ENCODE data around the gene STAB2.
"Not testable (repeated sequence)": the region's sequence is repeated elsewhere in the genome, so short reads cannot be mapped to it uniquely, and the experiment has no call there.

STAB2 gene

GRCh38 chr12:103802586-103802886, 215.5 kb downstream of the STAB2 start:
- FAIRE-seq (no peak), DNase-seq (ENCODE audit: insufficient read length, low spot score) (no peak)

DNA sequence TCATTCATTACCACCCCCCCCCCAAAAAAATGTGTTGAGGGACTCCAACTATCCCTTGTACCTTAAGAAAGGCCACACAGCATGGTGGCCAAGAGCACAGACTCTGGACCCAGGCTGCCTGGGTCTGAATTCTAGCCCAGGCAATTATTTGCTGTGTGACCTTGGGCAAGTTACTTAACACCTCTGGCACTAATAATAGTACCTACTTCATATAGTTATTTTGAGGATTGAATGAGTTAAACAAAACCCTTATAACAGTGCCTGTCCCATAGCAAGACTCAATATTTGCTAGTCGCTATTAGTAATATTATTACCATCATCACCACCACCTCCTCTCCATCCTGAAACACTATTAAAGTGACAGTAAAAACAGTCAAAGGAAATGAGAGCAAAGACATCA, 216.8 kb downstream of the STAB2 start:
- FAIRE-seq (no peak), DNase-seq (ENCODE audit: insufficient read length, low spot score) (no peak)

DNA sequence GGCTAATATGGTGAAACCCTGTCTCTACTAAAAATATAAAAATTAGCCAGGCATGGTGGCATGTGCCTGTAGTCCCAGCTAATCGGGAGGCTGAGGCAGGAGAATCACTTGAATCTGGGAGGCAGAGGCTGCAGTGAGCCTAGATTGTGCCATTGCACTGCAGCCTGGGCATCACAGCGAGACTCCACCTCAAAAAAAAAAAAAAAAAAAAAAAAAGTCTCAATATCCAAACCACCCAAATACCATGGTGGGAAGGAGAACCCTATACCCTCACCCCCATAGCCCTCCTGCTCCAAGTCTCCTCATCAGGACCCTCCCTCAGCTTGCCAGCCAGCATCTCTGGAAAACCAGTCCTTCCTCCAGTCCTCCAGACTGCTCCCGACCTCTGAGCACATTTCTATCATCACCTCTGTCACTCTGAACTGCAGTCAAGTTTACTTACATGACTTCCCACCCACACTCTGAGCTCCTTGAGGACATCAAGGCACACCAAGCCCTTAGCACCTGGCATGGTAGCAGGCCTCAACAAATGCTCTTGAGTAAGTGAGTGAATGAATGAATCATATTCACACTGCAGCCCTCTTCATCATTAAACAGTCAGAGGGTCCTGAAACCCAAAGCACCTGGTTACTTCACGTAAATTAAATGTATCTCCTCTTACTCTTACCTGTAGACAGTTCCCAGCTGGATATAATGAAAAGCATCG, 218.7 kb downstream of the STAB2 start:
- DNase-seq (ENCODE audit: insufficient read length, low spot score) (no peak), FAIRE-seq (no peak)

- FAIRE-seq: no peak
- DNase-seq (ENCODE audit: insufficient read length, low spot score): no peak
Observed at GRCh38 chr12:103806803-103807202, 219.7 kb downstream of the STAB2 start.

- FAIRE-seq (no peak), DNase-seq (ENCODE audit: insufficient read length, low spot score) (no peak)
Observed at GRCh38 chr12:103807561-103808238, 220.6 kb downstream of the STAB2 start.

DNA sequence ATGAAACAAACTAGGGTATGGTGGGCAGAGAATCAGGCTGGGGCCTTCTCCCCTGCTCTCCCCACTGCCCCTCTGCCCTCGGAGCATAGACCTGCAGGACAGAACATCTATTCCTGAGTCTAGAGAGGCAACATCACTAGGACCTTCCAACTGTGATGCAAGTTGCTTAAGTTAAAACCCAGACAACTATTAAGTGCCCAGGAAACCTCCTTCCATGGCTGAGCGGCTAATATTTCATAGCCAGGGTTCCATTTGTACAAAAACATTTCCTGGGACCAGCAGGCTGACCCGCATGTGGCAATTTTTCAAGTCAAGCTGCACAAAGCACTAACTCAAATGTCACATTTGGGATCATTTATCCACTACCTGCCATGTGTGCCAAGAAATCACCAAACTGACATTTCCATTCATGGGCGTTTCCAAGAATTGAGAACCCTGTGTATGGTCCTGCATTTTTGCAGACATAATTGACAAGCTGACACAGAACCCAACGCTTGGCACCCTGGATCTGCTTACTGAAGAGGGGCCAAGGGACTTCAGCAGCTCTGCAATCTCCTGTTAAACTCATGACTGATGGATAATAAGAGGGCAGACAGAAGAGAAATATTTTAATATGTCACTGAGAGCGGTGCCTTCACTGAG, 221.3 kb downstream of the STAB2 start:
- FAIRE-seq (no peak), DNase-seq (ENCODE audit: insufficient read length, low spot score) (no peak)

DNA sequence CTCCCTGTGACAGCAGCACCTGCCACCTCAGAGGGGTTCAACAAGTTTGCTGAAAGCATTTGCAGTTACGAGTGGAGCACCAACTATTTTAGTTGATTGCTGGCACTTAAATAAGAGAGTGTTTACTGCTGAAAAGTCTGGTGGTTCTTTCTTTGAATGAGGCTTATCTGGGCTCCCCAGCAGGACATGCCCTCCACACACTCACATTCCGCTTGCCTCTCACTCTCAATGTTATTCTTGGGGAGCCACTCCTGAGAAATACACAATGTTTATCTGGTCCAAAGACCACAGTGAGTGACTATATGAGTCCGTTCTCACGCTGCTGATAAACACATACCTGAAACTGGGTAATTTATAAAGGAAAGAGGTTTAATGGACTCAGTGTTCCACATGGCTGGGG, 222.1 kb downstream of the STAB2 start:
- FAIRE-seq (no peak), DNase-seq (ENCODE audit: insufficient read length, low spot score) (no peak)

DNA sequence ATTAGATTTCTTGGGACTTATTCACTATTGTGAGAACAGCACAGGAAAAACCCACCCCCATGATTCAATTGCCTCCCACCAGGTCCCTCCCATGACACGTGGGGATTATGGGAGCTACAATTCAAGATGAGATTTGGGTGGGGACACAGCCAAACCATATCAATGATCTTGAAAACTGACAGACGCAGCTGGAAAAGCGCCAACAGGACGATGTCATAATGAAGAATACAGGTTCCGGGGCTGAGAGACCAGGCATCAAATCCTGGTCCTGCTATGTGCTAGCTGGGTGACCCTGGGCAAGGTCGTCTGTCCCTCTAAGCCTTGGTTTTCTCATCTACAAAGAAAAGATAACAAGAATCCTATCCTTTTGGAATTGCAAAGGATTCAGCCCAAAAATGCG, 222.6 kb downstream of the STAB2 start:
- not testable (repeated sequence) for FAIRE-seq; DNase-seq (ENCODE audit: insufficient read length, low spot score)

- FAIRE-seq: no peak
- DNase-seq (ENCODE audit: insufficient read length, low spot score): no peak
Observed at GRCh38 chr12:103810111-103810510, 223.0 kb downstream of the STAB2 start.

GRCh38 chr12:103811791-103812190, 224.7 kb downstream of the STAB2 start:
- DNase-seq (ENCODE audit: insufficient read length, low spot score): no peak
- no peak for FAIRE-seq

DNA sequence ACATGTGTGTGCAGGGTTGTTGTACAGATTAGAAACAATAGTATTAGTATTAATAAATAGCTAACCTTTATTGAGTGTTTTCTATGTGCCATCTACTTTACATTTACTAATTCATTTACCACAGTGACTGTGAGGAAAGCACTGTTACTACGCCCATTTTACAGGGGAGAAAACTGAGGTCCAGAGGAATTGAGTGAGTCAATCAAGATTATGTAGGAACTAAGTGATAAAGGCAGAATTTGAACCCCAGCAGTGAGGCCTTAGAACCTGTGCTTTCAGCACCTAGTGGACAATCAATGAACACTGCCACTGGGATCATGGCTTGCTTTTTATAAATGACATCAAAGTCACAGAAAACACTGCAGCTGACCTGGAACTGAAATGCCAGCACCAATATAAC, 225.7 kb downstream of the STAB2 start:
- DNase-seq (ENCODE audit: insufficient read length, low spot score) (no peak), FAIRE-seq (no peak)

GRCh38 chr12:103813426-103813825, 226.4 kb downstream of the STAB2 start:
- no peak for FAIRE-seq
- DNase-seq (ENCODE audit: insufficient read length, low spot score): no peak

GRCh38 chr12:103813949-103814348, 226.9 kb downstream of the STAB2 start:
- DNase-seq (ENCODE audit: insufficient read length, low spot score) (no peak), FAIRE-seq (no peak)

GRCh38 chr12:103814436-103814835, 227.4 kb downstream of the STAB2 start:
- DNase-seq (ENCODE audit: insufficient read length, low spot score): no peak
- no peak for FAIRE-seq
